Inflammatory macrophage (primary cell): ENCODE results near the gene CPSF2.
"Not testable (repeated sequence)": the region's sequence is repeated elsewhere in the genome, so short reads cannot be mapped to it uniquely, and the experiment has no call there.

Source experiments
- DNase-seq, 2 donors: peaks; one replicate each; pipeline ENCODE4 v3.0.0-alpha.2; 2020 to 2022

Gene CPSF2

DNA sequence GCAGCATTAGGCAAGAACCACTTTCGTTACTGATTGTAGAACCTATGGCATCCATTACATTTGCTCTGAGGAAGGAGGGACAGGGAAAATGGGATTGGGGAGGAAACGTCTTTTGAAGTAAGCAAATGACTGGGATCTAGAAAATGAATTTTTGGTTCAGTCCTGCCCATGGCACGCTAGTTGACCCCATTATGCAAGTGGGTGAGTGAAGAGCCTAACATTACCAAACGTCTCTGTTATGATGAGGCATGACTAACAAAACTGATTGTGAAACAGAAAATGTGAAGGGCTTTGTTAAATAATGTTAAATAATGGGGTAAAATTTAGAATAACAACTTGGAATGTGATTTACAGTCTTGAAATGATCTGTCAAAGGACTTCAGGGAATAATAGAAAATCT, 38.9 kb downstream of the CPSF2 start:
- DNase-seq: peak; percentile 75 to 83

DNA sequence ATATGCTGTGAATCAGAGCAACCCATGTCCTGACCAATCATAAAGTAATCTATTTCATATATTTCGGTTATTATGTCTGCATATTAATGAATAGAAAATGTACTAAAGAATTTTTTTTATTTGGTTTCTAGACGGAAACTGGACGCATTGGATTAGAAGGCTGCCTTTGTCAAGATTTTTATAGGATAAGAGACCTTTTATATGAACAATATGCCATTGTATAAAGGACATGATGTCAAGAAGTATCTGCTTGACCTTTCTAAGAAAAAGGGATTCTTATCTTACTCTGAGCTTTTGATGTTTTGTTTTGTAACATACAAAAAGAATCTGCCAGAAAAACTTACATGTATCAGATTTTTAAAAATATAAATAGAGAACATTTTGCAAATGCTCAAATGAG, 39.8 kb downstream of the CPSF2 start:
- DNase-seq: no peak

DNA sequence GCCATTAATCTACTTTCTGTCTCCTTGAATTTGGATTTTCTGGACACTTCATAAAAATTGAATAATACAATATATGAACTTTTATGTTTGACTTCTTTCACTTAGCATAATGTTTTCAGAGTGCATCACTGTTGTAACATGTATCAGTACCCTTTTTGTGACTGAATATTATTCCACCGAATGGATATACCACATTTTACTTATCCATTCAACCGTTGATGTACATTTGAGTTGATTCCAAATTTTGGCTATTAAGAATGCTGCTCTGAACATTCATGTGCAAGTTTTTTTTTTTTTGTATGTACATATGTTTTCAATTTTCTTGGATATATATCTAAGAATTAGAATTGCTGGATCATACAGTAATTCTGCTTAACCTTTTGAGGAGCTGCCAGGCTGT, 43.2 kb downstream of the CPSF2 start:
- no peak for DNase-seq

DNA sequence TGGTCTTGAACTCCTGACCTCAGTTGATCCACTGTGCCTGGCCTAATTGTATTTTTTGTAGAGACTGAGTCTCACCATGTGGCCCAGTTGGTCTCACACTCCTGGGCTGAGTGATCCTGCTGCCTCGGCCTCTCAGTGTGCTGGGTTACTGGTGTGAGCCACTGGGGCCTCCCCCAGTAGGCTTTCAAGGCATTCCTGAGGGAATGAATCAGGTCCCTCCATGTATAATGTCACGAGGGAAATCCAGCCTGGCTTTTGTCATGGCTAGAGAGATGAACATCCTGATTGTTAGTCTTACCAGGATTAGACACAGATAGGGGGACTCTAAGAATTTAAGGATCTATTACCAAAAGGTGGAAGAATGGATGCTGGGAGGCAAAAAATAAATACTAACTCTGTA, 51.9 kb downstream of the CPSF2 start:
- no peak for DNase-seq

DNA sequence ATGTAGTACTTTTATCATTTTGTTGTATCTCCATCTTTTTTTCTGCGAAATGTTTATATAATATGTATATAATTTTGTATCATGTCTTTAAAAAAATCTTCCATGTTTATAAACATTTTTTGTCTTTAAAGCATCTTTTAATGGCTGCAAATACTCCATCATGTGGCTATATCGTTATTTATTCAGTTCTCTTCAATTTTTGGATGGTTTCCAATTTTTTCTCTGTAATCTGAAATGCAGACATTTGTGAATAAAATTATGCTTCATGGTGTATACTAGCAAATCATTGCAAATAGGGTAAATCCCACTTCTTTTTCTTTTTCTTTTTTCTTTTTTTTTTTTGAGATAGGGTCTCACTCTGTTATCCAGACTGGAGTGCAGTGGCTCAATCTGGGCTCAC, 54.0 kb downstream of the CPSF2 start:
- DNase-seq: no peak

DNA sequence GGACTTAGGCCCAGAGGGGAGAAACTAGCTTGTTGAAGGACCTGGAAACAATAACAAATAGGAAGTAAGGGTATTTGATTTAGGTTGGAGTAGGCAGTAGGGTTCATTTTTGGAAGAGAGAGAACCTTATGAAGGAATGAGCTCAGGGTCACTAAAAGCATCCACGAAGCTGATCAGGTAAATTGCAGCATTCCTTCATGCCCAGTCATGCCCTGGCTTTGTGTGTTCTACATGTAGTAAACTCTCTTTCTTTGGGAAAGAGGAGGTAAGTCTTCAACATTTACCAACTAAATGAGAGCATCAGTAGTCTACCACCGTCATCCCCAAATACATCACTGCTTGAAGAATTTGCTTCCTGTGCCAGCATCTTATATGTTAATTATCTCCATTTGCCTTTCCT, 54.7 kb downstream of the CPSF2 start:
- no peak for DNase-seq

DNA sequence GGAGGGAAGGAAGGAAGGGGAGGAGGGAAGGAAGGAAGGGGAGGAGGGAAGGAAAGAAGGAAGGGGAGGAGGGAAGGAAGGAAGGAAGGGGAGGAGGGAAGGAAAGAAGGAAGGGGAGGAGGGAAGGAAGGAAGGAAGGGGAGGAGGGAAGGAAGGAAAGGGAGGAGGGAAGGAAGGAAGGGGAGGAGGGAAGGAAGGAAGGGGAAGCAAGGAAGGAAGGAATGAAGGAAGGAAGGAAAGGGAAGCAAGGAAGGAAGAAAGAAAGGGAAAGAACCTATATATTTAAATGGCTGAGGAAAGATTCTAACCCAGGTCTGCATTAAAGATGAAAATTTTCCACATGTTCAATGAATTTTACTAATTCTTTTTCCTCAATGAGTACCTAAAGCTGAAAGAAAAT, 57.4 kb downstream of the CPSF2 start:
- DNase-seq: not testable (repeated sequence)

DNA sequence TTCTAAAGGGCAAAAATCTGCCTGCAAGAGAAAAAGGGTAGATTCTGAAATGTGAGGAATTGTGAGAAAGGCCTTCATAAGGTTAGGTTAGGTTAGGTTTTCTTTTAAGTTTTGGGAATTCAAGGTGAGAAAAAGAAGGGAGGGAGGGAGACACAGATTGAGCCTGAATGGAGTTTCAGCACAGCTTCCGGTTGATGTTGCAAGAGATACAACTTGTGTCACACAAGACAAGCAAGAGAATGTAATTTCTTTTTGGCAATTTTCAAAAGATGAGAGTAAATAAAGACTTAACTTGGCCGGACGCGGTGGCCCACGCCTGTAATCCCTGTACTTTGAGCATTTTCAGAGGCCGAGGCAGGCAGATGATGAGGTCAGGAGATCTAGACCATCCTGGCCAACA, 63.8 kb downstream of the CPSF2 start:
- peak in 1 of 2 donors; percentile 6 for DNase-seq

DNA sequence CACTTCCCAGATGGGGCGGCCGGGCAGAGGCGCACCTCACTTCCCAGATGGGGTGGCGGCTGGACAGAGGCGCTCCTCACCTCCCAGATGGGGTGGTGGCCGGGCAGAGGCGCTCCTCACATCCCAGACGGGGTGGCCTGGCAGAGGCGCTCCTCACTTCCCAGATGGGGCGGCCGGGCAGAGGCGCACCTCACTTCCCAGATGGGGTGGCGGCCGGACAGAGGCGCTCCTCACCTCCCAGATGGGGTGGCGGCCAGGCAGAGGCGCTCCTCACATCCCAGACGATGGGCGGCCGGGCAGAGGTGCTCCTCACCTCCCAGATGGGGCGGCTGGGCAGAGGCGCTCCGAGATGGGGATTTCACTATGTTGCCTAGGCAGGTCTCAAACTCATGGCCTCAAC, 65.8 kb downstream of the CPSF2 start:
- DNase-seq: not testable (repeated sequence)

DNA sequence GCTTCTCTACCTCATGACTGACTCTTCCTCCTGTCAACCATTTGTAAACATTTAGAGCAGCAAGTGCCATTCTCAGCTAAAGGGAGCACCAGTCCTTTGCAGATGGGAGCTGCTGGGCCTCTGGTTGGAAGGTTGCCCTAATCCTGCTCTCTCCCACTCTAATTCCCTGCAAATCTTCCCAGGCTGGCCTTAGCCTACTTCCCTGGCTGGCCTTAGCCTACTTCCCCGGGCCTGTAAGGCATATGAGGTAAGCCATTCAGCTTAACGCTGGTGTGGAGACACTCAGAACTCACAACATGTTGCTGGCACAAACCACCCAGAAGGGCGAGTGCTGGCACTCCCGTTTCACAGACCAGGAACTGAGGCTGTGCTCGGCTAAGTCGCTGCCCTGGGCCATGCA, 69.0 kb downstream of the CPSF2 start:
- no peak for DNase-seq

DNA sequence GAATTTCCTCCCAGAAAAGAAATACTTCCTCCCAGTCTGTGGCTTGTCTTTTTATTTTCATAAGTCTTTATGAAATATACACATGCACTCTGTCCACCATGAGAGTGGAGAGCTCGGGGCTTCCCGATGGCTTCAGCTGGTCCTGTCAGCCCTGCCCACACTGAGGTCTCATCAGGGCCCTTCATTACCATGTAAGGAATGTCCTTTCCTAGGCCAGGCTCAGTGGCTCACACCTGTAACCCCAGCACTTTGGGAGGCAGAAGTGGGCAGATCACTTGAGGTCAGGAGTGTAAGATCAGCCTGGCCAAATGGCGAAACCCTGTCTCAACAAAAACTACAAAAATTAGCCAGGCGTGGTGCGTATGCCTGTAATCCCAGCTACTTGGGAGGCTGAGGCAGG, 77.0 kb downstream of the CPSF2 start:
- no peak for DNase-seq

DNA sequence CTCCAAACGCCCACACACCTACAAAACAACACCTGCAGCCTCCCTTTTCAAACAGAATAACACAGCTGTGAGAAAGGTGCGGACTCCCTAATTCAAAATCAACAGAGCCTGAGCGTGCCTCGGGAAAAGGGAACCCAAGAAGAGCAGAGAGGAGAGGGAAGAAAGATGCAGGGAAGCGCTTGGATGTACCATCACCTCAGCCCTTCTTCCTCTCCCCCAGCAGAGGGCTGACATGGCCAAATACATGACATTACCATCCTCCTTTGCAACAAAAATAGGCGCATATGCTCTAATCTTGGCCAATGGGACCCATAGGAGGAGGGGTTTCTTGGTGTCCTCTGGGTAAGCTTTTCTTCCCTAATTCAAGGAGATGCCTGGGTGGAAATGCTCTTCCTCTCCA, 78.0 kb downstream of the CPSF2 start:
- no peak for DNase-seq

DNA sequence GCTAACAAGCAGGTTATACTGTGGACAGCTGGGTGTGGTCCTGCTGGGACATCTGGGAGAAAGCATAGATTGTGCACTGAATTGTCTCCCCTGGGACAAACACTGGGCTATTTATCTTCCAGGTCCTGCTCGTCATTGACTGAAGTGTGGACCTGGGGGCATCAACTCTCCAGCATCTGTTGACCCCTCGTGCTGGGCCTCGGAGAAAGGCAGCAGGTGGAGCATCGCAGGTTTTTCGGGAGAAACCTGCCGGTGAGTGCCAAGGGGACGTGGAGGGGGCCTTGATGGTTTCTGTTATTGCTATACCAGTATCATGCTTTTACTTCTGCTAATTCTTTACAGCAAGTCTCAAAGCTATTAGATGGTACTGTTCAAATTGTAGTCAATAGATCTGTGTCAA, 81.3 kb downstream of the CPSF2 start:
- DNase-seq: no peak

DNA sequence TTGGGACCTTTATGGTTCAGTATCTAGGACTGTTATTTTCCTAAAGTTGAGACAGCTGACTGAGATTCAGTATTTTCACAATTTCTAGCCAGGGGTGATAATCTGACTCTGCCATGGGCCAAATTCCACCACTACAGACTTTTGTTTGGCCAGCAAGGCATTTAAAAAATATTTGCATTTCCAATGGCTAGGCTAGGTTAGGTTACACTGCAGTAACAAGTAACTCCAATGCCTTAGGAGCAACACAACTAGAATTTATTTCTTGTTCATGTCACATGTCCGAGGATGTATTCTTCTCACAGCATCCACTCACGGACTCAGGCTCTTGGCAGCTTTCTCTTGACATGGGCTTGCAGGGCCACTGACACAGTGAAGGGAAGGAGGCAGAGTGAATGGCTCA, 83.0 kb downstream of the CPSF2 start:
- DNase-seq: no peak

DNA sequence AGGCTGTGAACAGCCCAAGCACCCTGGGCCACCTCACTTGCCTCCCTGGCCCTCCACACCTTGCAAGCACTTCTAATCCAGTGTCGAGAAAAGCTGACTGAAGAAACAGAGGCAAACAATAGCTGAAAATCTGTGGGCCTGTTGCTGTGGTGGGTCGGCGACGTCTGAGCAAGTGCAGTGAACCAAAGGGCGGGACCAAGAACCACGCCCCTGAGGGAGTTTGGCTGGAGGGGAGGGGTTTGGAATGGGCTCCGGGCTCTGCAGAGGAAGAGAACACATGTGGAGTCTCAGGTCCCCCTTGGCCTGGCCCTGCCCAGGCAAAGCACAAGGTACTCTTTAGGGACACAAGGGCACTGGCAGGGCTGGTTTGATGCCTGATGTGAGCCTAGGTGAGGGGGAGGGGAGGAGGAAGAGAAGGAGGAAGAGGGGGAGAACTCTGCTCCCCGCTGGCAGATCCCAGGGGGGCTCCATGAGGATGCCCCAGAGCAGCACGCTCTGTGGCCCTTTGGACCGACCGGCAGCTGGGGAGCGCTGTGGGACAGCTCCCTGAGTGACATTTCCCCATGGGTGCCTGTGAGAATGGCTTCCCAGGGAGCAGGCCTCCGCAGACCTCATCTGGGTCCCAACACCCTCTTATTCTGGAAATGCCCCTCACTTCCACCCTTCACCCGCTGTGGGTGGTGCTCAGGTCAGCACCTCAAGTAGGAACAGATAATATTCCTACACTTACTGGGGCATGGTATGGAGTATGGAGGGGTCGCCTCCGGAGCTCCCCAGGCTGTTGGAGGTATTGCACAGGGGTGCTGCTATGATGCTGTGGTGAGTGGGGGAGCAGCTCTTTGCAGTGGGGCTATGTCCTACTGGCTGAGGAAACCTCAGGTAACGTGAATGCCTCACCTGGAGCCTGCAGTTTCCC, 85.5 kb downstream of the CPSF2 start:
- no peak for DNase-seq

DNA sequence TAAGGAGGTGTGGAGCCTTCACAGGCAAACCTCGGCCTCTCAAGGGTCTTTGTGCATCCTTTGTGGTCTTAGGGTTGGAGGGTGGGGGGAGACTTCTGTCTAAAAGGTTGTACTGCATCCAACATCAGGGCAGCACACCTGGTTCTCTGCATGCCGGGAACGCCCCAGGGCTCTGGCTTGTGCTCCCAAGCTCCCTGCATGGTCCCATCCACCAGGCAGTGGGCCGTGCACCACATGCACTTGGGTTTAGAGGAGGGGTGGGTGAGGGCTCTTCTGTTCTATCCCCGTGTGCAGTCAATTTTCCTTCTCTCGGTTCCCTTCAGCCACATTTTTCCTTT, 86.1 kb downstream of the CPSF2 start:
- no peak for DNase-seq

DNA sequence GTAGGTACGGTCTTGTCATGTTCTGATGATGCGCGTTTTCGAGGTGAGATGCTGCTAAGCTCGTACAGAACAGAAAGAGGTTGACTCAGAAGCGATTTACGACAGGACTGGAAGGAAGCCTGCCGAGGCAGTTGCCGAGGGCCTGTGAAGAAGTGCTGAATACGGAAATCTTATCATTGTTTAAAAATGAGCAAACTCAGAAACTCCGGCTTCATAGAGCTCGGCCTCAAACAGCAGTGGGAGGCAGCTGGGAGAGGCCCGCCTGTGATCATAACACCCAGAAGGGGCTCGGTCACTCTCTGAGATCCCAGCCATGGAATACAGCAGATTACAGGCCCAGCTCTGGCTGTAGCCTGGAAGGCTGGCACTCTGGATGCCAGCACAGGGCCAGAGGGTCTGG, 87.4 kb downstream of the CPSF2 start:
- no peak for DNase-seq

DNA sequence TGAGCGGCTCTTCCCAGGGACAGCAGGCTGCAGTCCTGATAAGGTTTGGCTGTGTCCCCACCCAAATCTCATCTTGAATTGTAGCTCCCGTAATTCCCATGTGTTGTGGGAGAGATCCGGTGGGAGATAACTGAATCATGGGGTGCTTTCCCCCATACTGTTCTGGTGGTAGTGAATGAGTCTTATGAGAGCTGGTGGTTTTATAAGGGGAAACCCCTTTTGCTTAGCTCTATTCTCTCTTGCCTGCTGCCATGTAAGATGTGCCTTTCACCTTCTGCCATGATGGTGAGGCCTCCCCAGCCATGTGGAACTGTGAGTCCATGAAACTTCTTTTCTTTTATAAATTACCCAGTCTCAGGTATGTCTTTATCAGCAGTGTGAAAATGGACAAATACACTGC, 91.4 kb downstream of the CPSF2 start:
- DNase-seq: not testable (repeated sequence)

DNA sequence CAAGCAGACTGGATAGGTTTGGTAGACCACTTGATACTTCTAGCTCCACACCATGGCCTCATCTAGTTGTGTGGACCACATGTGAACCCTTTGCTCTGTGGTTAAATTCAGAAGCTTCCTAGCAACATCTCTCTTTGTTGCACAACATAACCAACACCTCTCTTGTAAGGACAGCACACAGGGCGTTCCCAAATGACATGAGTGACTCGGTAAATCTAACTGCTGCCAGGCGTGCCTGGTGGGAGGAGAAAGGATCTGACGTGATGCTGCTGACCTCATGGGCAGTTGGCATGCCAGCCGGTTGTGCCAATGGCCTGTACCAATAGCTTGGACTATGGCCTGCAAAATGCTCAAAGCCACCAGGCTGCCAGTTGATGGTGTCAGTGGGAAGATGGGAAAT, 93.8 kb downstream of the CPSF2 start:
- peak in 1 of 2 donors; percentile 38 for DNase-seq

DNA sequence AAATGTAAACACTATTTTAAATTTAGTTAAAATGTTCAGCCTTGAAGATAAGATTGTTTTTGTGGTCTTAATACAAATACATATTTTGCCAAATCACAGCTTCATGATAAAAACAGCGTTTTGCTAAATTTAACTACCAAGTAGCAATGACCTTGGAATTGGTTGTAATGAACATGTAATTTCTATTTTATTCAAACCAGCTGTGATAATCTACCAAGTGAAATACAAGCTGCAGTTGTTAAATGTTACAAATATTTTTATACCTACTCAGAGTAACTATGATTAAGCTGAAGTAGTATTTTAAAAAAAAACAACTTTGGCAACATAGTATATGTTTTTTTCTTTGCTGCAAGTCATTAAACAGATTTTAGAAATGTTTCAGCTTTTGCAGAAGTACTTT, 96.2 kb downstream of the CPSF2 start:
- DNase-seq: no peak
